22Rv1 (cell line): ENCODE results near the gene KIRREL1.

Experiments
- CTCF ChIP-seq: fragments of 450-650 bp; IDR thresholded peaks from 2 replicates; pipeline ENCODE4 v1.5.1; 2017; ENCODE audit warnings: mild to moderate bottlenecking
- ZFX ChIP-seq: fragments of 450-650 bp; IDR thresholded peaks from 2 replicates; pipeline ENCODE4 v1.6.1; 2017; ENCODE audit warnings: antibody characterized with exemption, borderline replicate concordance

- TF ChIP-seq CTCF (no peak), ZFX (no peak)
These were observed 68.7 kb downstream of the KIRREL1 start for GRCh38 chr1:158062174-158062573.
